Upper lobe of left lung (tissue), 4 donors: Measurements from ENCODE around the gene DOHH.

Experiments
- POLR2AphosphoS5 ChIP-seq, 2 donors: sonication (generic); formaldehyde crosslinking; IDR thresholded peaks; one replicate each; pipeline ENCODE4 v1.5.1; 2017; ENCODE audit warnings: antibody characterized with exemption in 2 of 2
- TF ChIP-seq, protein P1 (sequence below), 6 experiments: fragments of 450-650 bp in 4 of 6; fragments of 200-600 bp in 2 of 6; sonication (generic) in 2 of 6; IDR thresholded peaks; one replicate each; pipeline ENCODE4 v1.5.1; 2016 to 2019; ENCODE audit warnings: antibody characterized with exemption in 6 of 6

DNA sequence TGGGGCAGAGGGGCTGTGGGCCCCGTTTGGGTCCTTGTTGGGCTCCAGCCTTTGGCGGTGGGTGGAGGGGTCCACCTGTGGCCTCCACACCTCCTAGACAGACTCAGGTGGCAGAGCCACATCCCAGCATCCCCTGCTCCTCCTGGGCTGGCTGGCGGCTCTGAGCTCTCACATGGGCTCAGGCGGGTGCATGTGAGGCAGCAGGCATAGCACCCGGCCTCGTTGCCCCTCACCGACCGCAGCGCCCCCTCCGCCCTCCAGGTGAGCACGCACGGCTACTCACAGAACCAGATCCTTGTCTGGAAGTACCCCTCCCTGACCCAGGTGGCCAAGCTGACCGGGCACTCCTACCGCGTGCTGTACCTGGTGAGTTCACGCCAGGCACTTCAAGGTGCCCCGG is 32.6 kb upstream of the DOHH start:
- TF ChIP-seq, protein P1, sequence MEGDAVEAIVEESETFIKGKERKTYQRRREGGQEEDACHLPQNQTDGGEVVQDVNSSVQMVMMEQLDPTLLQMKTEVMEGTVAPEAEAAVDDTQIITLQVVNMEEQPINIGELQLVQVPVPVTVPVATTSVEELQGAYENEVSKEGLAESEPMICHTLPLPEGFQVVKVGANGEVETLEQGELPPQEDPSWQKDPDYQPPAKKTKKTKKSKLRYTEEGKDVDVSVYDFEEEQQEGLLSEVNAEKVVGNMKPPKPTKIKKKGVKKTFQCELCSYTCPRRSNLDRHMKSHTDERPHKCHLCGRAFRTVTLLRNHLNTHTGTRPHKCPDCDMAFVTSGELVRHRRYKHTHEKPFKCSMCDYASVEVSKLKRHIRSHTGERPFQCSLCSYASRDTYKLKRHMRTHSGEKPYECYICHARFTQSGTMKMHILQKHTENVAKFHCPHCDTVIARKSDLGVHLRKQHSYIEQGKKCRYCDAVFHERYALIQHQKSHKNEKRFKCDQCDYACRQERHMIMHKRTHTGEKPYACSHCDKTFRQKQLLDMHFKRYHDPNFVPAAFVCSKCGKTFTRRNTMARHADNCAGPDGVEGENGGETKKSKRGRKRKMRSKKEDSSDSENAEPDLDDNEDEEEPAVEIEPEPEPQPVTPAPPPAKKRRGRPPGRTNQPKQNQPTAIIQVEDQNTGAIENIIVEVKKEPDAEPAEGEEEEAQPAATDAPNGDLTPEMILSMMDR (IDR thresholded peaks at IDR 0.05): no peak
- TF ChIP-seq POLR2AphosphoS5 (IDR thresholded peaks at IDR 0.05): no peak
